NCI-H1436 (cell line): ENCODE results near the gene ACSM2A.
"Not testable (repeated sequence)": the region's sequence is repeated elsewhere in the genome, so short reads cannot be mapped to it uniquely, and the experiment has no call there.

Source experiments
- DNase-seq: peaks from one replicate; lab custom pipeline; 2025; lab: John Stamatoyannopoulos, UW

ACSM2A gene

DNA sequence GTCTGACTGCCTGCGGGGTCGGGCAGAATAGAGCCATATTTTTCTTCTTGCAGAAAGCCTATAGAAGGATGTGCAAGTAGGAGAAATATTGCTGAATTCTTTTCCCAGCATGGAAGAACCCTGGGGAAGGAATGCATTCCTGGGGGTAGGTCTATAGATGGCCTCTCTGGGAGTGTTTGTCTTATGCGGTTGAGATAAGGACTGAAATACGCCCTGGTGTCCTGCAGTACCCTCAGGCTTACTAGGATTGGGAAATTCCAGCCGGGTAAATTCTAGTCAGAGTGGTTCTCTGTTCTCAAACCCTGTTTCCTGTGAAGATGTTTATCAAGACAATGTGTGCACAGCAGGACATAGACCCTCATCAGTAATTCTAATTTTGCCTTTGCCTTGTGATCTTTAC is 2.3 kb downstream of the ACSM2A start:
- DNase-seq: not testable (repeated sequence)

DNA sequence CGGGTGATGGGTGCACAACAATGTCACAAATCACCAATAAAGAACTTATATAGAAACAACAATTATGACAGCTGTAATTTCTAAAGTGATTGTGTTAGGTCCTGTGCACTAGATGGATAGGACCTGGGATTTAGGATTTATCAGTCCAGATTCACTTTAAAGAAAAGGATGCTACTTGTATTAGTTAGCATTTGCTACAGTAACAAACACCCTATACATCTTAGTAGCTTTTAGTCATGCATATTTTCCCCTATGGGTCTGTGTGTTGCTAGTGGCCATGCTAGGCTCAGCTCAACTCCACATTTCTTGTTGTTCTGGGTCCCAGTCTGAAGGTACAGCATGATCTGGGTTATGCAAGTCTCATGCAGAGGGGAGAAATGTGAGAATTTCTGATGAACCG is 7.9 kb downstream of the ACSM2A start:
- not testable (repeated sequence) for DNase-seq

DNA sequence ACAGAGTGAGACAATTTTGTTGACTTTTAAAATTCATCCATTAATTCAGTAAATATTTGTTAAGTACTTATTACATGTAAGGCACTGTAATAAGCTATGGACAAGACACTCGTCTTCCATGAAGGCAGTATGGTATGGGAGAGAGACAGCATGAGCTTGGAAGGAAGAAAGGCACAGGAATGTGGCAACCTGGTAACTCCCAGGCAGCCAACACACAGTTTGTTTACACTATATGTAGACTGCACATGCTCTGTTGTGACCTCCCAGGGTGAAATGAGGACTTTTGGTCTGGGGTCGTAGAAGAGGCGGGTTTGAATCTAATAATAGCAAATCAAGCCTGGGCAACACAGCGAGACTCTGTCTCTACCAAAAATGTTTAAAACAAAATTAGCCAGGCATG is 9.0 kb downstream of the ACSM2A start:
- DNase-seq: not testable (repeated sequence)

DNA sequence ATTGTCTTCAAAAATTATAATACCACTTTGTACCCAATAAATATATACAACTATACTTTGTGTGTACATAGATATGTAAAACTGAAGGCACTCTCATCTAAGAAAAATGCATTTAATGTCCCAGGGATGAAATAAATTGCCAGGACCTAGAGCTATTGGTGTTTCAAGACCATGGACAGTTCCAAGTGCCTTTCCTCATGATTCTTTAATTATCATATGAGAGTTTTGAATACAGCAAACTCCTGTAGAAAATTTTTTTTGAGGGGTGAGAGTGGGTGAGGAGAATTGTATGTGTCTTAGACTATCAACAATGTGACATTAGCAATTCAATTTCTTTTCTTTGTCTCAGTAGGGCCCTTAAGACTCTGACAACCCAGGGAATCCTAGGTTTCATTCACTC is 17.6 kb downstream of the ACSM2A start:
- not testable (repeated sequence) for DNase-seq

DNA sequence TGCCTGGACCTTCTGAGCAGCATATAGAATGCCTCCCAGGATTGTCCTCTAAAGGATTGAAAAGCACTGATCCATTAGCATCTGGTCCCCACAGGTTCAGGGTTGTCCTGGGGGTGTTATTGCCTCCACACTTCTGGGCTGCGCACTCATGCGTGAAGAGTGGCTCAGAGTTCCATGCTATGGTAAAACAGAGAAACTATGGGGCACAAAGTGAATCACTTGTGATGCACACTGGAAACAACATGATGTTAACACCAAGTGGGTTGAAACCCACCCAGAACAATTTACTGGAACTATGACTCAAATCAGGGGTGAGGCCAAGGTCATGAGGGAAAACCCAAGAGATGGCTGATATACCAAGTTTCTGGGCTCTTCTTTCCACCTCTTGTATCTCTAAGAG is 18.6 kb downstream of the ACSM2A start:
- DNase-seq: not testable (repeated sequence)

DNA sequence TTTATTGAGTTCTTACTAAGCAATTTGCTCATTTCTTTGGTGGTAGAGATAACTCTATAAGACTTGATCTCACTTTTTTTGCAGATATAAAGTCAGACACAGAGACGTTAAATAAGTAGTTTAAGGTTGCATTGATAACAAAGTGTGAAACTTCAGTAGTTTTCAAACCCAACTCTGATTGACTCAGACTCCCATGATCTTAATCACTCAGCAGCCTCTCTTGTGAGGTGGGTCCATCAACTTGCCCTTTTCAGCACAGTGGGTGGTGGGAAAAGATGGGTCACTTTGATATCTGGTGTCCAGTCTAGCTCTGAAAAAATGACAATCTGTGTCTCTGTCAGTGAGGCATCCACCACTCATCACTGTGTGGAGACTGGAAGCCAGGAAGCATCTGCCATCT is 19.4 kb downstream of the ACSM2A start:
- not testable (repeated sequence) for DNase-seq

DNA sequence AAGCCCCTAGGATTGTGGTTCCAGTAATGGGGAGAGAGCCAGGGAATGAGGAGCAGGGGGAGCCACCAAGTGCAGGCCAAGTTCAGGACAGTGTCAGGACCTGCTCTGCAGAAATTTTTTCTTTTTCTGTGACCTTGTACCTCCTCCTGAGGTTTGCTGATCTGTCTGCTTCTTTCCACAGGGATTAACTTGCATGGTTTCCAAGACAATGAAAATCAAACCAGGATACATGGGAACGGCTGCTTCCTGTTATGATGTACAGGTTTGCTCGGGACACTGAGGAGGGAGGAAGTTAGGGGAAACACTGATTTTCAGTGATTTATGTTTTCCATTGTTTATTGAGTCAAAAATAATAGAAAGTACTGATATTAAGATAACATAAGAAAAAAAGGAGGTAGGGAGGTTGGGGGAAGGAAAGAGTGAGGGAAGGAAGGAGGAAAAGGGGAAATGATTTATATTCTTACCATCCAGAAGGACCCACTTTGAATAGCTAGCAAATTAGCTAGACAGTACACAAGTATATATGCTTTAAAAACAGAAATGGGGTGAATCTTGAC is 25.9 kb downstream of the ACSM2A start:
- not testable (repeated sequence) for DNase-seq

DNA sequence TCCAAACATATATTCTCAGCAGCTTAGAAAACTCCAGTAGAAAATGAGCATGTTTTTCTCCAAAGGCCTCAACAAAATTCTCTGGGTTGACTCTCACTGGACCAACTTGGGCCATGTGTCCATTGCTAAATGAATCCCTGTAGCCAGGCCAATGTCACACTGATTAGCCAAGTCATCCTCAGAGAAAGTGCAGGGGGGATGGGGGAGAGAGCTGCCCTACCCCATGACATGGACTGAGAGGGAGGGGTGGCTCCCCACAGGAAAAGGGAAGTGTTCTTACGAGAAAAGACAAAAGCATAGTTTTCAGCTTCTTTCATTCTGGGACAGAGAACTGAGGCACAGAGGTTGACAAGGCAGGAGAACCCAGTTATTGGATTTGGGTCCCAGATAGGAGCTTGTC is 32.7 kb downstream of the ACSM2A start:
- DNase-seq: not testable (repeated sequence)

DNA sequence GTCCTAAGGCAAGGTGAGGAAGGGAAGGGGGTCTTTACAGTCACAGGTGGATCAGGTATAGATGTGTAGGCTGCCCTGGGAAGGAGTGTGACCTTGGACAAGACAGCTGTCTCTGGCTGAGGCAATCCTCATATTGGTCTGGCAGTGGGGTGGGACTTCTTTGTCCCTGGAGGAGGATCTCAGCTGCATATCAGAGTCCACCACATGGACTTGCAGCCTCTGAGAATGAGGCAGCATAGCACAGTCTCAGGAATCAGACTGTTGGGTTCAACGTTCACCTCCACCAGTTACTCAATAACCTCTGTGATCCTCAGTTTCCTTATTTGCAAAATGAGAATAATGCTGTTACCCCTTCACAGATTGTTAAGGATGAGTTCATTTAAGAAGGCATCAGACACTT is 33.4 kb downstream of the ACSM2A start:
- no peak for DNase-seq

DNA sequence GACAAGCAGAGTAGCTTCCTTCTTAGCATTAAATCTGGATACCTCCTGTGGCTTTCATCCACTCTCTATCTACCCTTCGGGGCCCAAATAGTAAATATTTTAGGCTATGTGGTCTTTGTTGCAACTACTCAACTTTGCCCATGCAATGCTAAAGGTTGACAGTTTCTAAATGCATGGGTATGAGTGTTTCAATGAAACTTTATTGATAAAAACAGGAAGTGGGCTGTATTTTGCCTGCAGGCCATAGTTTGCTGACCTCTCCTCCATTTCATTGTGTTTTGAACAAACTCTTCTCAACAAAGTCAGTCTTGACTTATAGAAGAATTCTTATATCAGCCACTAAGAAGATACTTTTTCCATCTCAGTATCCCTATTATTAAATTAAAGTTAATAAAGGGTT is 34.1 kb downstream of the ACSM2A start:
- no peak for DNase-seq

DNA sequence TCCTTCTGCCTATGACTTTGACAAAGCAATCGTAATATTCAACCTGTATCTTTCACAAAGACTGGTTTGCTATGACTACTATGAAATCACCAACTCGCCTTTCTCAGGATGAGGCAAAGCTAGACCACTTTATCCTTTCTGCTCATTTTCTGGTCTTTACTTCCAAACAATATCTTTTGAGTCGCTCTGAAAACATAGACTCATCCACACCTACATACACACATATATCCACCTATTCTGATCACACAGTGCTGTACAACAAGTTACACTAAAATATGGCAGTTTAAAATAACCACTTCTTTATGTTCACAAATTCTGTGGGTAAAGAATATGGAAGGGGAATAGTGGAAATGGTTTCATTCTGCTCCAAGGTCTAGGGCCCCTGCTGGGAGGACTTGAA is 39.7 kb downstream of the ACSM2A start:
- not testable (repeated sequence) for DNase-seq

DNA sequence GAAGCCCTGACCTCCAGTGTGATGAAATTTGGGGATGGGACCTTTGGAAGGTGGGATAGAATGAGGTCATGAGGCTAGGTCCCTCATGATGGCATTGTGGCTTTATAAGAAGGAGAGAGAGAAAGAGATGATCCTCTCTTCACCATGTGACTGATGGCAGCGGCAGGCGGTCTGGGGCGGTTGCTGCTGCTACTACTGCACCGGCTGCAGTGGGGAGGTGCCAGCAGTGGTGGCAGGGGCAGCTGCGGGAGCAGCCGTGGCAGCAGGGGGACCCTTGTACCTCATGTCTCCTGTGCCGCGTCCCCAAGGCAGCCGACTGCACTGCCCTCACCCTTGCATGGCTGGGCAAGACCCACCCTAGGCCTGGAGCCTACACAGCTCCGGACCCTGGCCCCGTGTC is 40.1 kb downstream of the ACSM2A start:
- not testable (repeated sequence) for DNase-seq

DNA sequence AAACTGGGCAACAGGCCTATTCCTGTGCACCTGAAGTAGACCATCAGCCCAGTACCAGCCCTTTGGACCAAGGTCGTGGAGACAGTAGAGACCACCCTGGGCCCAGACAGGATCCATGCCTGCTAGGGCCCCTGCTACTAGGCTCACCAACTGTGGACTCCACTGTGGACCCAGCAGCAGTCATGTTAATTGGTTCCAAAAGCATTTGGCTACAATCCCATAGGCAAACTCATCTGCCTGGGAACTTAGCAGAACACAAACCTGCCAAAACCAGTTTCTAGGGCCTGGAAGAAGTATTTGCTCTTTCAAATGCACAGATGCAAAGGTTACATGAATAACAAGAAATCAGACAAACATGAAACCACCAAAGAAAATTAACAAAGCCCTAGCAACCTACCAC is 53.1 kb downstream of the ACSM2A start:
- DNase-seq: no peak

DNA sequence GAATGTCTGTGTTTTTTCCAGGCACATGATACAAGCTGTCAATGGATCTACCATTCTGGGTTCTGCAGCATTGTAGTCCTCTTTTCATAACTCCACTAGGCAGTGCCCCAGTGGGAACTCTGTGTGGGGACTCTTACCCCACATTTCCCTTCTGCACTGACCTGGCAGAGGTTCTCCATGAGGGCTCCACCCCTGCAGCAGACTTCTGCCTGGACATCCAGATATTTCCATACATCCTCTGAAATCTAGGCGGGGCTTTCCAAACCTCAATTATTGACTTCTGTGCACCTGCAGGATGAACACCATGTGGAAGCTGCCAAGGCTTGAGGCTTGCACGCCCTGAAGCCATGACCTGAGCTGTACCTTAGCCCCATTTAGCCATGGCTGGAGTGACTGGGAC is 56.0 kb downstream of the ACSM2A start:
- no peak for DNase-seq

DNA sequence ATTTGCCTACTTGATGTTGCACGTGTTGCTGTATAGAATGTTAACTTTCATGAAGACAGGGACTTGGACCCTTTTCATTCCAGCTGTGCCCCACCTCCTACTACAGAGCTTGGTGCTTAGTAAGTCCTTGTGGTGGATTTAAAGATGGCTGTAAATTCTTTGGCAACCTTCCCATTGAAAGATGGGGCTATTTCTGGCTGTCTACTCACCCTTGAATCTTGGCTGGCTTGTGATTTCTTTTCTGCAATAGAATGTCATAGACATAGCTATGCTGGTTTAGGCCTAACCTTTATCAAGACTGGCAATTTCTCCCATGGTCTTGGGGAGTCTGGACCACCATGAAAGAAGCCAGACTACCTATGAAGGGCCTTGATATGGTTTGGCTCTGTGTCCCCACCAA is 59.0 kb downstream of the ACSM2A start:
- DNase-seq: no peak

DNA sequence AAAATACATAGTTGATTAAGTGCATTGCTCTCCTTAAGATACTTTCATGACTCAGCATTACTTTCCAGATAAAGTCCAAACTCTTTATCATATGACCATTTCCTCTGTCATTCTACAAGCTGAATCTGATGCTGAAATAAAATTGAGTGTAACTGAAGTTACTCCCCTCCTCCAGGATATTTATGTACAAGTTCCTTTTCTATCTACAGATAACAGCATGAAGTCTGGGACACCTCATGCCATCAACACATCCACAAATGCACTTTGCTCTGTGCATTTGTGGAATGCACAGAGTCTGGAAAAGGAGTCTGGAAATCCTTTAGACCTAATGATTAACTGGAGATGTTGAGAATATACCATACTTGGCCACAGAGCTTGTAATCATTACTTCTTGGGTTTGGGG is 64.4 kb downstream of the ACSM2A start:
- no peak for DNase-seq

DNA sequence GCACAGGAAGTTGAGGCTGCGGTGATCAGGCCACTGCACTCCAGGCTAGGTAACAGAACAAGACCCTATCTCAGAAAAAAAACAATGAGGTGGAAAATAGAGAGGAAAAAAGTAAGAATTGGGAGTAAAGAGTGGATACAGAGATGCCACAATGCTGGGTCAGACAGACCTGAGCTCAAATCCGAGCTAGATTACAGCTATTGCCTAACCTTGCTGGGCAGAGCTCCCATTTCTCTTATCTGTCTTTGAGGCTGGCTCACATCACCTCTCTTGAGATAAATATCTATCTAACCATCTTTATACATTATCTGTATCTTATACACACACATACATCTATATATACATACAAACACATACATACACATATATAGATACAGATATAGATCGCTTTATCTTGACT is 65.8 kb downstream of the ACSM2A start:
- no peak for DNase-seq

DNA sequence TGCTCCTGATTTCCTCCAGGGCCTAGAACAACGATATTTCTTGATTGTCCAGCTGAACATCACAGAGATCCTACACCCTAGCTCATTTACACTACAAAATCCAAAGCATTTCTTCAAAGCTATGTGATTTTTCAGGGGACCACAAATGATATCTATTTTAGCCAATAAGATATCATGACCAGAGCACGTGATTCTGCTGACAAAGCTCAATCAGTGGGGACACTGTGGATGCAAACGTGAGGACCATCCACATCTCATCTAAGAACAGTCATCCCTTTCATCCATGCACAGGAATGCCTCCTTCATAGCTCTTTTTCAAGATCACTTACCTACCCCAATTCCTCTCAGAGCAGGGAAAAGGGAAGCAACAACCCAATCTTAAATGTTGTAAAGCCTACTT is 67.9 kb downstream of the ACSM2A start:
- no peak for DNase-seq

DNA sequence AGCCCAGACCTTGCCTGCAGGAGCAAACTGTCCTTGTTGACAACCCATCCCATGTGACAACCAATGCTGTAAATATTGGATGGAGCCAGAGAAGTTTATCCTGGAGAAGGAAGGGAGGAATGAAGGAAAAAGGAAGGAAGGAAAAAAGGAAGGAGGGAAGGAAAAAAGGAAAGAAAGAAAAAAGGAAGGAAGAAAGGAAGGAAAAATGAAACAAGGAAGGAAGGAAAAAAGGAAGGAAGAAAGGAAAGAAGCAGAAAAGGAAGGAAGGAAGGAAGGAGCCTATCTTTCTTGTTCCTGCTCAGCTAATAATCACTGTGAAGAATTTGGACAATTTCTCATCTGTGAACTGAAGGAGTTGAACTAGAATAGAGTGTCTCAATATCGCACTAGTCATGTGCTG is 68.8 kb downstream of the ACSM2A start:
- DNase-seq: no peak

DNA sequence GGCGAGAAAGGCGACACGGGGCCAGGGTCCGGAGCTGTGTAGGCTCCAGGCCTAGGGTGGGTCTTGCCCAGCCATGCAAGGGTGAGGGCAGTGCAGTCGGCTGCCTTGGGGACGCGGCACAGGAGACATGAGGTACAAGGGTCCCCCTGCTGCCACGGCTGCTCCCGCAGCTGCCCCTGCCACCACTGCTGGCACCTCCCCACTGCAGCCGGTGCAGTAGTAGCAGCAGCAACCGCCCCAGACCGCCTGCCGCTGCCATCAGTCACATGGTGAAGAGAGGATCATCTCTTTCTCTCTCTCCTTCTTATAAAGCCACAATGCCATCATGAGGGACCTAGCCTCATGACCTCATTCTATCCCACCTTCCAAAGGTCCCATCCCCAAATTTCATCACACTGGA is 80.5 kb downstream of the ACSM2A start:
- not testable (repeated sequence) for DNase-seq

DNA sequence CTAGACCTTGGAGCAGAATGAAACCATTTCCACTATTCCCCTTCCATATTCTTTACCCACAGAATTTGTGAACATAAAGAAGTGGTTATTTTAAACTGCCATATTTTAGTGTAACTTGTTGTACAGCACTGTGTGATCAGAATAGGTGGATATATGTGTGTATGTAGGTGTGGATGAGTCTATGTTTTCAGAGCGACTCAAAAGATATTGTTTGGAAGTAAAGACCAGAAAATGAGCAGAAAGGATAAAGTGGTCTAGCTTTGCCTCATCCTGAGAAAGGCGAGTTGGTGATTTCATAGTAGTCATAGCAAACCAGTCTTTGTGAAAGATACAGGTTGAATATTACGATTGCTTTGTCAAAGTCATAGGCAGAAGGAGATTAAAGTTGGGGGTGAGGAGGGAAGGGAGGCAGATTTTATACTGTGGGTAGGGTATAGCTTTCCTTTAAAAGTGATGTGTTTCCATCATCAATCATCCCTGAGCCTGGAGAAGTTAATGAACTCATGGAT is 81.0 kb downstream of the ACSM2A start:
- not testable (repeated sequence) for DNase-seq

DNA sequence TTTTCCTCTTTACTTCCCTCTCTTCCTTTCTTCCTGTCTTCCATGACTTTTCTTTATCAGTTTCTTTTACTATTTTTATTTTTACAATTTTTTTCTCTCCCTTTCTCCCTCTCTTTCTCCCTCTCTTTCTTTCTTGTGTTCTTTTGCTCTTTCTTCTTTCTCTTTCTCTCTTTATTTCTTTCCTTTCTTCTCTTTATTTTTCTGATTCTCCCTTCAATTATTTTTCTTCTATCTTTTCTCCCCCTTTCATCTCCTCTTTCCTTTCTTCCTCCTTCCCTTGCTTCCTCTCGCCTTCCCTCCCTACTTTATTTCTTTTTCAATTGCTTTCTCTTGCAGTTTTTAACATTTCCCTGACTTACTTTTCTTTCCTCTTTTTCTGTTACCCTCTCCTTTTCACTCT is 85.3 kb downstream of the ACSM2A start:
- not testable (repeated sequence) for DNase-seq
